Ishikawa (cell line): ENCODE data around the gene KRT82.

Experiments used
- CEBPB ChIP-seq: IDR thresholded peaks from 2 replicates; pipeline ENCODE4 v1.6.1; 2012
- RAD21 ChIP-seq: IDR thresholded peaks from 2 replicates; pipeline ENCODE4 v1.6.1; 2012; ENCODE audit warnings: low read depth
- YY1 ChIP-seq: IDR thresholded peaks from 2 replicates; pipeline ENCODE4 v1.6.1; 2012; ENCODE audit warnings: low read depth

DNA sequence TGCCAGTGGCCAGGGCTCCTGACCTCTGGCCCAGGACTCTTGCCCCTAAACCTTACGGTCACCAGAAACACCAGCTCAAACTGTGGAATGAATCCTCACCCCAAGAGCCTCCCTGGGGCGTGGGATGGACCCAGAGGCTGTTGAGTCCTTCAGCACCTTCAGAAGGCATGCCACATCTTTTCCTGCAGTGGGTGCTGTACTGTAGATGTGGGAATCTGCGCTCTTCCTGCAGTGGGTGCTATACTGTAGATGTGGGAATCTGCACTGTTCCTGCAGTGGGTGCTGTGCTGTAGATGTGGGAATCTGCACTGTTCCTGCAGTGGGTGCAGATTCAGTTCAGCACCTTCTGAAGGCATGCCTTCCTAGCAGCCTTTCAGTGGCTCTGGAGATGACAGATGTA, 1.2 kb downstream of the KRT82 start:
- peak; percentile 51 for TF ChIP-seq RAD21
- no peak for TF ChIP-seq YY1
- no peak for TF ChIP-seq CEBPB
